MM.1S (cell line): ENCODE results near the gene XPO4.

Experiments
- DNase-seq: peaks from one replicate; pipeline ENCODE4 v3.0.0-alpha.2; 2015
- H2AFZ ChIP-seq: fragments of 300-600 bp; sonication (generic); 2 replicates; pipeline ENCODE4 v1.6.0; 2016; ENCODE audit warnings: antibody characterized with exemption, low read length
- H3F3A ChIP-seq: fragments of 300-600 bp; sonication (generic); 2 replicates; pipeline ENCODE4 v1.6.1; 2016; ENCODE audit warnings: mild to moderate bottlenecking, antibody characterized with exemption, low read length, moderate library complexity, mixed read lengths; ENCODE audit not compliant: insufficient read depth
- H3K27ac ChIP-seq: fragments of 300-600 bp; sonication (generic); 2 replicates; pipeline ENCODE4 v1.5.1; 2016; ENCODE audit warnings: mild to moderate bottlenecking, low read length
- H3K27me3 ChIP-seq: fragments of 300-600 bp; sonication (generic); replicated peaks from 2 replicates; pipeline ENCODE4 v1.6.0; 2016; ENCODE audit warnings: low read length; ENCODE audit not compliant: insufficient read depth
- H3K36me3 ChIP-seq: fragments of 300-600 bp; sonication (generic); replicated peaks from 2 replicates; pipeline ENCODE4 v1.6.1; 2016; ENCODE audit warnings: mild to moderate bottlenecking, low read length, mixed read lengths; ENCODE audit not compliant: insufficient read depth
- H3K4me1 ChIP-seq: fragments of 300-600 bp; sonication (generic); 2 replicates; pipeline ENCODE4 v1.6.1; 2016; ENCODE audit warnings: low read length, mixed read lengths
- H3K4me2 ChIP-seq: fragments of 300-600 bp; sonication (generic); 2 replicates; pipeline ENCODE4 v1.6.0; 2016; ENCODE audit warnings: low read depth, low read length
- H3K4me3 ChIP-seq: fragments of 300-600 bp; sonication (generic); 2 replicates; pipeline ENCODE4 v1.5.1; 2016; ENCODE audit warnings: low read length, mixed read lengths
- H3K79me2 ChIP-seq: fragments of 300-600 bp; sonication (generic); 2 replicates; pipeline ENCODE4 v1.6.1; 2016; ENCODE audit warnings: mixed run types, low read length, mixed read lengths
- H3K9ac ChIP-seq: fragments of 300-600 bp; sonication (generic); 2 replicates; pipeline ENCODE4 v1.6.1; 2016; ENCODE audit warnings: low read length, mixed read lengths
- H3K9me2 ChIP-seq: fragments of 300-600 bp; sonication (generic); replicated peaks from 2 replicates; pipeline ENCODE4 v1.6.1; 2016; ENCODE audit warnings: mild to moderate bottlenecking, low read length, mixed read lengths; ENCODE audit not compliant: insufficient read depth
- H3K9me3 ChIP-seq: fragments of 300-600 bp; sonication (generic); replicated peaks from 2 replicates; pipeline ENCODE4 v1.6.1; 2016; ENCODE audit warnings: mild to moderate bottlenecking, low read length, mixed read lengths; ENCODE audit not compliant: insufficient read depth
- H4K20me1 ChIP-seq: fragments of 300-600 bp; sonication (generic); 2 replicates; pipeline ENCODE4 v1.6.1; 2016; ENCODE audit warnings: mild to moderate bottlenecking, low read length, moderate library complexity, mixed read lengths; ENCODE audit not compliant: insufficient read depth
- CTCF ChIP-seq: fragments of 300-600 bp; sonication (generic); IDR thresholded peaks from 2 replicates; pipeline ENCODE4 v1.5.1; 2016; ENCODE audit warnings: antibody characterized with exemption, low read length, mixed read lengths
- EZH2 ChIP-seq: fragments of 300-600 bp; sonication (generic); optimal IDR thresholded peaks from 2 replicates; pipeline ENCODE3; 2017; ENCODE audit warnings: low read depth, mild to moderate bottlenecking, antibody characterized with exemption, low read length, mixed read lengths
- EZH2phosphoT487 ChIP-seq: fragments of 300-600 bp; sonication (generic); IDR thresholded peaks from 2 replicates; pipeline ENCODE4 v1.6.1; 2018; ENCODE audit warnings: antibody characterized with exemption, low read length

Gene XPO4

GRCh38 chr13:20789665-20790064 is 112.9 kb downstream of the XPO4 start:
- H3K9me2 ChIP-seq = no peaks in the 10 kb centered on the region
- DNase-seq = no peak
- no peak overlapping the region for H3K27ac ChIP-seq
- H4K20me1 ChIP-seq = no peaks in the 10 kb centered on the region
- no peak overlapping the region for H3K4me2 ChIP-seq
- H3K79me2 ChIP-seq = no peaks in the 10 kb centered on the region
- H3F3A ChIP-seq = no peaks in the 10 kb centered on the region
- no peaks in the 10 kb centered on the region for H3K36me3 ChIP-seq
- H3K9ac ChIP-seq = no peak overlapping the region
- H3K4me1 ChIP-seq = no peaks in the 10 kb centered on the region
- TF ChIP-seq CTCF (no peak), EZH2 (no peak), EZH2phosphoT487 (no peak)
- no peaks in the 10 kb centered on the region for H3K27me3 ChIP-seq
- H2AFZ ChIP-seq = no peak overlapping the region
- H3K4me3 ChIP-seq = no peak overlapping the region
- no peaks in the 10 kb centered on the region for H3K9me3 ChIP-seq

DNA sequence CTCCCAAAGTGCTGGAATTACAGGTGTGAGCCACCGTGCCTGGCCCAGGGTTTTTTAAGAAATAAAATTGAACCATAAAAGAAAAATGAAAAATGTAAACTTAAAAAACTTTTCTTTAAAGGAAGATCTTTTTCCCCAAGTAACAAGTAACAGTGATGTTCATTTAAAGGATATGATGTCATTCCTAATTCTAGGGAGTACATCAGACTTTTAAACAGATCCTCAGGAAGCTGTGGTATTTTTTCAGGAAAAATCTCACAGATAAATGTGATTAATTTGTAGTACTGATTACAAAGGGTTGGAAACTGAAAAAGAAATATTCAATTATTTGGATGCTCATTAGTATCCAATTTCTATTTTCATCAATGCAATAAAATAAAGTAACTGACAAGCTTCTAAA is 114.2 kb downstream of the XPO4 start:
- no peak overlapping the region for H3K9ac ChIP-seq
- no peak overlapping the region for H2AFZ ChIP-seq
- H3K9me2 ChIP-seq = no peaks in the 10 kb centered on the region
- H4K20me1 ChIP-seq = no peaks in the 10 kb centered on the region
- no peaks in the 10 kb centered on the region for H3K27me3 ChIP-seq
- H3K79me2 ChIP-seq = no peaks in the 10 kb centered on the region
- H3F3A ChIP-seq = no peaks in the 10 kb centered on the region; the same call in 1 of the 2 replicates
- DNase-seq = no peak
- no peak overlapping the region for H3K27ac ChIP-seq
- TF ChIP-seq EZH2 (no peak), CTCF (no peak), EZH2phosphoT487 (no peak)
- no peaks in the 10 kb centered on the region for H3K9me3 ChIP-seq
- peaks cover 2% of the 10 kb centered on the region for H3K4me1 ChIP-seq
- H3K4me3 ChIP-seq = no peak overlapping the region
- no peak overlapping the region for H3K4me2 ChIP-seq
- H3K36me3 ChIP-seq = no peaks in the 10 kb centered on the region

DNA sequence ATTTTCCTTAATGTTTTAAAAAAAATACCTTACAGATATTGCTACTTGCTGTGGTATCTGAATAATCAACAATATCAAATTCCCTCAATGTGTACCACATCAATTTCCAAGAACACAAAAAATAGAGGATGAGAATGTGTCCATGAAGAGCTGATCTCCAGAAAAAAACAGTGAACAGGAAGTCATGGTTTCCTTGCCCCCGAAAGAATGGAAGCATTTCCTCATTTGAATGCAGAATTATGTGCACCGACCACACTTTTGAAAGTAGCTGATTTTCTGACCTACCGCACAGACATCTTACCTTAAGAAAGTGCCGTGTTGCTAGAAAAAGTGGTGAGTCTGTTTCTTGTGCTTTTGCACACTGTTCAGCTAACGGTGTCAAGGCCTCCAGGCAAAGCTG is 115.4 kb downstream of the XPO4 start:
- H3K27me3 ChIP-seq = no peaks in the 10 kb centered on the region
- H3K27ac ChIP-seq = no peak overlapping the region
- no peaks in the 10 kb centered on the region for H3K36me3 ChIP-seq
- no peak for DNase-seq
- H3K9me2 ChIP-seq = no peaks in the 10 kb centered on the region
- H3K79me2 ChIP-seq = no peaks in the 10 kb centered on the region
- no peak overlapping the region for H3K4me2 ChIP-seq
- H2AFZ ChIP-seq = no peak overlapping the region
- TF ChIP-seq CTCF (no peak), EZH2 (no peak), EZH2phosphoT487 (no peak)
- no peak overlapping the region for H3K4me3 ChIP-seq
- no peaks in the 10 kb centered on the region for H3K9me3 ChIP-seq
- H4K20me1 ChIP-seq = no peaks in the 10 kb centered on the region
- H3F3A ChIP-seq = peaks cover 10% of the 10 kb centered on the region
- no peak overlapping the region for H3K9ac ChIP-seq
- H3K4me1 ChIP-seq = peaks cover 12% of the 10 kb centered on the region
